ENCODE results near the gene PAFAH1B2. TPM values are rescaled to one million over a fixed set of nuclear protein-coding genes. Genes with fewer than 3 reads are reported as not detected.

Gene PAFAH1B2
- total RNA-seq, 1 donor from 2014 or later, result 226 TPM

GRCh38 chr11:117222991-117223740 is 79.1 kb downstream of the PAFAH1B2 start:
- DNase-seq (ENCODE audit: low read depth), result no peak
- Histone ChIP-seq H3K4me3 (ENCODE audit: low read depth, low read length) (no peak overlapping the region), H3K36me3 (ENCODE audit: control insufficient read depth, insufficient read depth, low read length) (peaks cover 42% of the 10 kb centered on the region), H3K27me3 (ENCODE audit: control insufficient read depth, insufficient read depth, low read length) (no peaks in the 10 kb centered on the region)
- FAIRE-seq, result no peak
- no peak for TF ChIP-seq CTCF (IDR thresholded peaks at IDR 0.05; ENCODE audit: insufficient read depth, low read length, severe bottlenecking)

- no peak for TF ChIP-seq CTCF (IDR thresholded peaks at IDR 0.05; ENCODE audit: insufficient read depth, low read length, severe bottlenecking)
- no peak for FAIRE-seq
- H3K27me3 ChIP-seq (ENCODE audit: control insufficient read depth, insufficient read depth, low read length), result no peaks in the 10 kb centered on the region
- no peak for DNase-seq (ENCODE audit: low read depth)
- peaks cover 35% of the 10 kb centered on the region for H3K36me3 ChIP-seq (ENCODE audit: control insufficient read depth, insufficient read depth, low read length)
- H3K4me3 ChIP-seq (ENCODE audit: low read depth, low read length), result no peak overlapping the region
Measured at GRCh38 chr11:117223741-117224689, 79.9 kb downstream of the PAFAH1B2 start.

- TF ChIP-seq CTCF (IDR thresholded peaks at IDR 0.05; ENCODE audit: insufficient read depth, low read length, severe bottlenecking), result no peak
- Histone ChIP-seq H3K36me3 (ENCODE audit: control insufficient read depth, insufficient read depth, low read length) (peaks cover 35% of the 10 kb centered on the region), H3K27me3 (ENCODE audit: control insufficient read depth, insufficient read depth, low read length) (no peaks in the 10 kb centered on the region), H3K4me3 (ENCODE audit: low read depth, low read length) (no peak overlapping the region)
- DNase-seq (ENCODE audit: low read depth) (no peak), FAIRE-seq (no peak)
Measured at GRCh38 chr11:117225553-117226170, 81.6 kb downstream of the PAFAH1B2 start.

Other genes with a start within 250 kb of the PAFAH1B2 start
- 6.8 and 7.3 TPM in 2 replicates for gene SIK3, start 45.9 kb upstream of the PAFAH1B2 start, total RNA-seq
- gene SIDT2, start 34.5 kb downstream of the PAFAH1B2 start, total RNA-seq, result 3.2 and 8.1 TPM in 2 replicates
- gene TAGLN, start 55.1 kb downstream of the PAFAH1B2 start, total RNA-seq, result 12.4 and 91.5 TPM in 2 replicates
- gene PCSK7, start 87.8 kb downstream of the PAFAH1B2 start, total RNA-seq, result 27.9 and 40.3 TPM in 2 replicates
- 5.8 and 7.6 TPM in 2 replicates for gene RNF214, start 88.4 kb downstream of the PAFAH1B2 start, total RNA-seq
- gene BACE1-AS, start 147.1 kb downstream of the PAFAH1B2 start, total RNA-seq, result 1.1 and 1.5 TPM in 2 replicates
- gene BACE1, start 172.0 kb downstream of the PAFAH1B2 start, total RNA-seq, result 4.2 and 5.4 TPM in 2 replicates
- gene CEP164, start 183.6 kb downstream of the PAFAH1B2 start, total RNA-seq, result 20.3 and 28.3 TPM in 2 replicates